Measurements from ENCODE around the gene HFE. TPM values are rescaled to one million over a fixed set of nuclear protein-coding genes. Genes with fewer than 3 reads are reported as not detected.

Gene HFE
- total and polyA plus RNA-seq, 2 of the 13 experiments (the other 11 are each of a cell fraction or from before 2014, with no cell fraction given) = 3.7 to 6.3 TPM

GRCh38 chr6:26121141-26122004, 34.1 kb downstream of the HFE start (continued):
- TF ChIP-seq KLF11 (CRISPR knock-in tag; IDR thresholded peaks at IDR 0.05) (no peak), SAFB2 (CRISPR knock-in tag; IDR thresholded peaks at IDR 0.05; ENCODE audit: borderline replicate concordance, low read depth) (no peak), ZNF761 (CRISPR knock-in tag; conservative IDR thresholded peaks at IDR 0.05) (no peak), ZNF367 (CRISPR knock-in tag; IDR thresholded peaks at IDR 0.05; ENCODE audit: borderline replicate concordance) (no peak), ZBTB25 (CRISPR knock-in tag; IDR thresholded peaks at IDR 0.05) (0 out of 2 replicates have a peak, but pooled peaks have one; percentile 10), ZNF362 (CRISPR knock-in tag; IDR thresholded peaks at IDR 0.05; ENCODE audit: borderline replicate concordance) (peak; percentile 94), ZNF331 (CRISPR knock-in tag; IDR thresholded peaks at IDR 0.05) (peak; percentile 22; the same call in 1 of the 2 replicates), ZNF724P (CRISPR knock-in tag; IDR thresholded peaks at IDR 0.05; ENCODE audit: borderline replicate concordance) (no peak), SETDB1 (CRISPR knock-in tag; IDR thresholded peaks at IDR 0.05; ENCODE audit: borderline replicate concordance) (no peak), SMAD3 (CRISPR knock-in tag; IDR thresholded peaks at IDR 0.05) (no peak), ZNF552 (CRISPR knock-in tag; IDR thresholded peaks at IDR 0.05; ENCODE audit: borderline replicate concordance) (no peak; the same call in 1 of the 2 replicates), FLYWCH1 (CRISPR knock-in tag; IDR thresholded peaks at IDR 0.05) (no peak), EEA1 (CRISPR knock-in tag; IDR thresholded peaks at IDR 0.05; ENCODE audit: borderline replicate concordance) (no peak), MTERF4 (CRISPR knock-in tag; IDR thresholded peaks at IDR 0.05) (no peak), ZFAT (CRISPR knock-in tag; conservative IDR thresholded peaks at IDR 0.05) (no peak), NCOA5 (CRISPR knock-in tag; IDR thresholded peaks at IDR 0.05) (no peak), TEAD3 (CRISPR knock-in tag; optimal IDR thresholded peaks at IDR 0.05; ENCODE audit: borderline replicate concordance) (no peak), FOXK1 (CRISPR knock-in tag; IDR thresholded peaks at IDR 0.05; ENCODE audit: borderline replicate concordance, low read depth) (peak; percentile 76; the same call in 1 of the 2 replicates), SOX5 (CRISPR knock-in tag; IDR thresholded peaks at IDR 0.05; ENCODE audit: borderline replicate concordance) (peak; percentile 68; the same call in 1 of the 2 replicates), NFE2L1 (CRISPR knock-in tag; IDR thresholded peaks at IDR 0.05; ENCODE audit: borderline replicate concordance) (no peak), NFATC3 (CRISPR knock-in tag; IDR thresholded peaks at IDR 0.05) (no peak)
- TF ChIP-seq, protein P1, sequence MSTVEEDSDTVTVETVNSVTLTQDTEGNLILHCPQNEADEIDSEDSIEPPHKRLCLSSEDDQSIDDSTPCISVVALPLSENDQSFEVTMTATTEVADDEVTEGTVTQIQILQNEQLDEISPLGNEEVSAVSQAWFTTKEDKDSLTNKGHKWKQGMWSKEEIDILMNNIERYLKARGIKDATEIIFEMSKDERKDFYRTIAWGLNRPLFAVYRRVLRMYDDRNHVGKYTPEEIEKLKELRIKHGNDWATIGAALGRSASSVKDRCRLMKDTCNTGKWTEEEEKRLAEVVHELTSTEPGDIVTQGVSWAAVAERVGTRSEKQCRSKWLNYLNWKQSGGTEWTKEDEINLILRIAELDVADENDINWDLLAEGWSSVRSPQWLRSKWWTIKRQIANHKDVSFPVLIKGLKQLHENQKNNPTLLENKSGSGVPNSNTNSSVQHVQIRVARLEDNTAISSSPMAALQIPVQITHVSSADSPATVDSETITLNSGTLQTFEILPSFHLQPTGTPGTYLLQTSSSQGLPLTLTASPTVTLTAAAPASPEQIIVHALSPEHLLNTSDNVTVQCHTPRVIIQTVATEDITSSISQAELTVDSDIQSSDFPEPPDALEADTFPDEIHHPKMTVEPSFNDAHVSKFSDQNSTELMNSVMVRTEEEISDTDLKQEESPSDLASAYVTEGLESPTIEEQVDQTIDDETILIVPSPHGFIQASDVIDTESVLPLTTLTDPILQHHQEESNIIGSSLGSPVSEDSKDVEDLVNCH (CRISPR knock-in tag; IDR thresholded peaks at IDR 0.05) = no peak
- TF ChIP-seq, protein P2, sequence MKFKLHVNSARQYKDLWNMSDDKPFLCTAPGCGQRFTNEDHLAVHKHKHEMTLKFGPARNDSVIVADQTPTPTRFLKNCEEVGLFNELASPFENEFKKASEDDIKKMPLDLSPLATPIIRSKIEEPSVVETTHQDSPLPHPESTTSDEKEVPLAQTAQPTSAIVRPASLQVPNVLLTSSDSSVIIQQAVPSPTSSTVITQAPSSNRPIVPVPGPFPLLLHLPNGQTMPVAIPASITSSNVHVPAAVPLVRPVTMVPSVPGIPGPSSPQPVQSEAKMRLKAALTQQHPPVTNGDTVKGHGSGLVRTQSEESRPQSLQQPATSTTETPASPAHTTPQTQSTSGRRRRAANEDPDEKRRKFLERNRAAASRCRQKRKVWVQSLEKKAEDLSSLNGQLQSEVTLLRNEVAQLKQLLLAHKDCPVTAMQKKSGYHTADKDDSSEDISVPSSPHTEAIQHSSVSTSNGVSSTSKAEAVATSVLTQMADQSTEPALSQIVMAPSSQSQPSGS (CRISPR knock-in tag; IDR thresholded peaks at IDR 0.05) = peak; percentile 6; the same call in 1 of the 2 replicates
